ENCODE results near the gene RFX8. TPM values are rescaled to one million over a fixed set of nuclear protein-coding genes. Genes with fewer than 3 reads are reported as not detected.

The RFX8 gene
- total RNA-seq, 1 donor from 2014 or later = not detected

GRCh38 chr2:101412092-101412694 is 62.7 kb downstream of the RFX8 start:
- no peak for DNase-seq (ENCODE audit: low spot score)

GRCh38 chr2:101410746-101411145 is 64.2 kb downstream of the RFX8 start:
- no peak for DNase-seq (ENCODE audit: low spot score)

GRCh38 chr2:101410114-101410513 is 64.8 kb downstream of the RFX8 start:
- DNase-seq (ENCODE audit: low spot score) = no peak

- DNase-seq (ENCODE audit: low spot score) = no peak
Measured at GRCh38 chr2:101409699-101410098, 65.2 kb downstream of the RFX8 start.

- no peak for DNase-seq (ENCODE audit: low spot score)
Measured at GRCh38 chr2:101408925-101409324, 66.0 kb downstream of the RFX8 start.

- no peak for DNase-seq (ENCODE audit: low spot score)
Measured at GRCh38 chr2:101405351-101405899, 69.5 kb downstream of the RFX8 start.

GRCh38 chr2:101403745-101404144 is 71.2 kb downstream of the RFX8 start:
- no peak for DNase-seq (ENCODE audit: low spot score)

- no peak for DNase-seq (ENCODE audit: low spot score)
Measured at GRCh38 chr2:101402630-101403029, 72.3 kb downstream of the RFX8 start.

GRCh38 chr2:101401906-101402305 is 73.0 kb downstream of the RFX8 start:
- DNase-seq (ENCODE audit: low spot score) = no peak

- DNase-seq (ENCODE audit: low spot score) = no peak
Measured at GRCh38 chr2:101401326-101401665, 73.6 kb downstream of the RFX8 start.

- no peak for DNase-seq (ENCODE audit: low spot score)
Measured at GRCh38 chr2:101400506-101401325, 74.2 kb downstream of the RFX8 start.

GRCh38 chr2:101400048-101400447 is 74.9 kb downstream of the RFX8 start:
- DNase-seq (ENCODE audit: low spot score) = peak; percentile 64

GRCh38 chr2:101399021-101399799 is 75.7 kb downstream of the RFX8 start:
- DNase-seq (ENCODE audit: low spot score) = no peak

GRCh38 chr2:101398116-101398821 is 76.6 kb downstream of the RFX8 start:
- no peak for DNase-seq (ENCODE audit: low spot score)

GRCh38 chr2:101396316-101396717 is 78.6 kb downstream of the RFX8 start:
- no peak for DNase-seq (ENCODE audit: low spot score)

- DNase-seq (ENCODE audit: low spot score) = no peak
Measured at GRCh38 chr2:101395545-101396315, 79.2 kb downstream of the RFX8 start.

GRCh38 chr2:101388232-101388631 is 86.7 kb downstream of the RFX8 start:
- no peak for DNase-seq (ENCODE audit: low spot score)

GRCh38 chr2:101387151-101387834 is 87.6 kb downstream of the RFX8 start, which contains the start of gene CREG2:
Gene CREG2, minus strand, starts transcription at chr2:101387503. Its CDS starts 46 bp downstream, at chr2:101387457.
- no peak for DNase-seq (ENCODE audit: low spot score)

- DNase-seq (ENCODE audit: low spot score) = no peak
Measured at GRCh38 chr2:101386599-101387150, 88.2 kb downstream of the RFX8 start.

GRCh38 chr2:101383016-101383541 is 91.8 kb downstream of the RFX8 start:
- no peak for DNase-seq (ENCODE audit: low spot score)

All from ureter (tissue), 1 donor.